PC-9 (cell line): ENCODE measurements around the gene KDM4C.

Experiments used
- CTCF ChIP-seq: fragments of 200-600 bp; sonication (generic); conservative IDR thresholded peaks from 2 replicates; pipeline ENCODE4 v1.6.1; 2017; ENCODE audit warnings: mixed run types, antibody characterized with exemption, mild to moderate bottlenecking, moderate library complexity
- EZH2 ChIP-seq: fragments of 200-600 bp; sonication (generic); IDR thresholded peaks from 2 replicates; pipeline ENCODE4 v1.8.0; 2017; ENCODE audit warnings: antibody characterized with exemption, low read depth

DNA sequence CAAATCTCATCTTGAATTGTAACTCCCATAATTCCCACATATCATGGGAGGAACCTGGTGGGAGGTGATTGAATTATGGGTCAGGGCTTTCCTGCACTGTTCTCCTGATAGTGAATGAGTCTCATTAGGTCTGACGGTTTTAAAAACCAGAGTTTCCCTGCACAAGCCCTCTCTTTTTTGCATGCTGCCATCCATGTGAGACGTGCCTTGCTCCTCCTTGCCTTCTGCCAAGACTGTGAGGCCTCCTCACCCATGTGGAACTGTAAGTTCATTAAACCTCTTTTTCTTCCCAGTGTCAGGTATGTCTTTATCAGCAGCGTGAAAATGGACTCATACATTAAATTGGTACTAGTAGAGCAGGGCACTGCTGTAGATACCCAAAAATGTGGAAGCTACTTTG lies 22.4 kb upstream of the KDM4C start:
- TF ChIP-seq CTCF, result no peak
- no peak for TF ChIP-seq EZH2
